NB4 (cell line): Measurements from ENCODE around the gene RALB.

Experiments
- DNase-seq: peaks from one replicate; pipeline ENCODE4 v3.0.0; 2010; ENCODE audit warnings: low read depth
- H3K4me3 ChIP-seq: one replicate; pipeline ENCODE4 v1.5.1; 2011; ENCODE audit warnings: mild to moderate bottlenecking, low read depth, low read length, moderate library complexity
- CTCF ChIP-seq: IDR thresholded peaks from one replicate; pipeline ENCODE4 v1.5.1; 2012; ENCODE audit warnings: low read depth, low read length
- MYC ChIP-seq: IDR thresholded peaks from 2 replicates; pipeline ENCODE4 v1.6.1; 2011; ENCODE audit warnings: low read depth, low read length
- POLR2A ChIP-seq: IDR thresholded peaks from 2 replicates; pipeline ENCODE4 v1.6.1; 2011; ENCODE audit warnings: mild to moderate bottlenecking; ENCODE audit not compliant: insufficient read length; ENCODE audit errors: extremely low read depth
- TF ChIP-seq, protein P1 (sequence below): IDR thresholded peaks from 2 replicates; pipeline ENCODE4 v1.6.1; 2011; ENCODE audit warnings: low read depth, low read length

RALB gene

DNA sequence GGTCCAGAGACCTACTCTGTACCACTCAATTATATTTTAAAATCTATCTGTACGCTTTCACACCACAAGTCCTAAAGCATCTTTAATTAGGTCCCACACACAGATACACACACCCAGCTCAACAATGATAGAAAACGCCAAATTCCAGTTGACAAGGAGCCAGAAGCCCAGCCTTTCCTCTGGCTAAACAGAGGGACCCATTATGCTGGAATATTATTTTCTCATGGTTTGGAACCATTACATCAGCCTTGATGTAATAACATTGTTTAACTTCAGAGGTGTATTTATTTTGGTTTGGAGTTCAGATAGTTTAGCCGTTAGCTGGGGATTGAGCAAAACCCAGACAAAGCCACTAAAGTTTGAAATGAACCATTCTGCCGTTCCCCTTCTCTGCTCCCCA lies 79.3 kb downstream of the RALB start:
- TF ChIP-seq POLR2A (no peak), CTCF (no peak), MYC (no peak)
- TF ChIP-seq, protein P1, sequence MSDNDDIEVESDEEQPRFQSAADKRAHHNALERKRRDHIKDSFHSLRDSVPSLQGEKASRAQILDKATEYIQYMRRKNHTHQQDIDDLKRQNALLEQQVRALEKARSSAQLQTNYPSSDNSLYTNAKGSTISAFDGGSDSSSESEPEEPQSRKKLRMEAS: no peak
- DNase-seq: no peak
- no peak overlapping the region for H3K4me3 ChIP-seq

DNA sequence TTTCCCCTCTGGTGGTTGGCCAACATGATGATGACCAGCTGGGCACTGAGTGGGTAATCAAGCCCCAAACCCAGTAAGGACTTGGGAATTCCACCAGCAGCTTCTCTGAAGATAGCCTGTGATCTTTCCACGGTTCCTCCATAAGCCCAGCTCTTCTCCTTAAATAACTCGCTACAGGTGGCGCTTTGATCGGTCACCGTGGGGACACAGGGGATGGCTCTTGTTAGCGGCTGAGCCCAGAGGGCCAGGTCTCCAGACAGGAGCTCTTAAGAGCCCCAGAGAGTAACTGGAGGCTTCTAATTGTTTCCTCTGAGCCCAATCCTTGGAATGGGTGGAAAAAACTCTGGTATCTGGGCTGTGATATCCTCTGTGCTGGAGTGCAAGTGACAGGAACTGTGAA lies 79.7 kb downstream of the RALB start:
- no peak overlapping the region for H3K4me3 ChIP-seq
- no peak for DNase-seq
- TF ChIP-seq, protein P1: no peak
- no peak for TF ChIP-seq CTCF
- no peak for TF ChIP-seq POLR2A
- no peak for TF ChIP-seq MYC

- no peak overlapping the region for H3K4me3 ChIP-seq
- TF ChIP-seq CTCF: no peak
- no peak for DNase-seq
Observed at GRCh38 chr2:120334068-120334467, 81.4 kb downstream of the RALB start.

DNA sequence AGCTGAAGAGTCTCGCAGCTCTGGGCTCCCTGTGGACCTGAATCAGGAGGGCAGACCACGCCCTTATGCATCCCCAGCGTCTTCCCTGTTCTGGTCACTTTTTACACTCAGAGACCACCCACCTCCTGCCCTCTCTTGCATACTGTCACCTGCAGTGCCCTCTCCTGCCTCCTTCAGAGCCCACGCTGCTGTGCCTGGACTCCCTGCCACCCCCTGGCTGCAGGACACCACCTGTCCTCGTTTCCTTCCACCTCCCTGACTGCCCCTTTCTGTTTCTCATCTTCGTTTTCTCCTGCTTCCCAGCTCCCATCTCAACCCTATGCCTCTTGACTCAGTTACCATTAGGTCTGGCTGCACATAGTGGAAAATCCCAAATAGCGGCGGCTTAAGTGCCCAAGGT lies 84.1 kb downstream of the RALB start:
- TF ChIP-seq CTCF (no peak), POLR2A (no peak), MYC (no peak)
- TF ChIP-seq, protein P1: no peak
- H3K4me3 ChIP-seq: no peak overlapping the region
- DNase-seq: no peak

GRCh38 chr2:120338015-120338414 lies 85.4 kb downstream of the RALB start:
- peak; percentile 77 for DNase-seq

More at GRCh38 chr2:120338015-120338414, 85.4 kb downstream of the RALB start:
- no peak overlapping the region for H3K4me3 ChIP-seq
- peak; percentile 73 for TF ChIP-seq MYC
- TF ChIP-seq, protein P1: peak; percentile 92
- TF ChIP-seq POLR2A: no peak
- TF ChIP-seq CTCF: no peak
